BJ (cell line): Measurements from ENCODE around the gene CBFA2T2. TPM values are rescaled to one million over a fixed set of nuclear protein-coding genes. Genes with fewer than 3 reads are reported as not detected.
"Not testable (repeated sequence)": the region's sequence is repeated elsewhere in the genome, so short reads cannot be mapped to it uniquely, and the experiment has no call there.

Experiments used
- CTCF ChIA-PET: fragments of 350-600 bp; formaldehyde crosslinking; extraction: SDS; loops from one replicate; lab custom pipeline; 2021; ENCODE audit warnings: antibody characterized with exemption, inconsistent platforms; lab: Yijun Ruan, JAX
- POLR2A ChIA-PET: fragments of 300-600 bp; sonication (Branson Sonifier 250); formaldehyde crosslinking; extraction: SDS; loops from one replicate; lab custom pipeline; 2021; ENCODE audit warnings: antibody characterized with exemption; lab: Charles Lee
- DNase-seq: peaks from one replicate; pipeline ENCODE4 v3.0.0-alpha.2; 2011; ENCODE audit warnings: low read depth
- H3K27me3 ChIP-seq: 2 replicates; pipeline ENCODE4 v1.6.0; 2011; ENCODE audit warnings: low read length; ENCODE audit not compliant: control insufficient read depth, insufficient read depth
- H3K36me3 ChIP-seq: 2 replicates; pipeline ENCODE4 v1.5.1; 2011; ENCODE audit warnings: low read length; ENCODE audit not compliant: control insufficient read depth, insufficient read depth
- H3K4me3 ChIP-seq: 2 replicates; pipeline ENCODE4 v1.5.1; 2011; ENCODE audit warnings: low read depth, mild to moderate bottlenecking, control low read depth, low read length
- CTCF ChIP-seq: IDR thresholded peaks from 2 replicates; pipeline ENCODE4 v1.5.1; 2011; ENCODE audit warnings: low read depth, mild to moderate bottlenecking, control low read depth, inconsistent platforms, low read length, moderate library complexity; ENCODE audit not compliant: insufficient read depth
- polyA plus RNA-seq: library from polyadenylated mRNA; depleted of rRNA; stranded (reverse); fragments of >200 nt; gene quantifications from 2 replicates; pipeline ENCODE4 v1.2.3, GENCODE V29; 2011

Gene CBFA2T2
- polyA plus RNA-seq, 1 experiment: 7.6 TPM

GRCh38 chr20:33629533-33629932 is 139.6 kb downstream of the CBFA2T2 start:
- peaks cover 8% of the 10 kb centered on the region; the same call in 1 of the 2 replicates for H3K36me3 ChIP-seq
- ChIA-PET CTCF (no interaction called here), POLR2A (no interaction called here)
- no peak overlapping the region for H3K4me3 ChIP-seq
- H3K27me3 ChIP-seq: no peaks in the 10 kb centered on the region
- TF ChIP-seq CTCF: no peak
- DNase-seq: no peak

- H3K27me3 ChIP-seq: no peaks in the 10 kb centered on the region
- no peak for TF ChIP-seq CTCF
- ChIA-PET CTCF (no interaction called here), POLR2A (no interaction called here)
- DNase-seq: no peak
- peaks cover 8% of the 10 kb centered on the region; the same call in 1 of the 2 replicates for H3K36me3 ChIP-seq
- no peak overlapping the region for H3K4me3 ChIP-seq
Measured at GRCh38 chr20:33629979-33630378, 140.1 kb downstream of the CBFA2T2 start.

GRCh38 chr20:33630507-33630906 is 140.6 kb downstream of the CBFA2T2 start:
- no peak for TF ChIP-seq CTCF
- ChIA-PET CTCF (interaction anchor here (1.4 kb wide), 1 partner anchor 23 kb away, joined by 4 read pairs; no protein-coding TSS in a partner anchor), POLR2A (no interaction called here)
- H3K27me3 ChIP-seq: no peaks in the 10 kb centered on the region
- no peak overlapping the region for H3K4me3 ChIP-seq
- H3K36me3 ChIP-seq: peaks cover 8% of the 10 kb centered on the region; the same call in 1 of the 2 replicates
- DNase-seq: no peak

- H3K4me3 ChIP-seq, H3K27me3 ChIP-seq, H3K36me3 ChIP-seq, DNase-seq, POLR2A ChIA-PET: not testable (repeated sequence)
- CTCF ChIA-PET: interaction anchor here (0.6 to 0.9 kb wide), 2 partner anchors 16 to 27 kb away, joined by 3 read pairs; no protein-coding TSS in a partner anchor
Measured at GRCh38 chr20:33631910-33632309, 142.0 kb downstream of the CBFA2T2 start.

GRCh38 chr20:33635341-33635740 is 145.4 kb downstream of the CBFA2T2 start:
- POLR2A ChIA-PET: no interaction called here
- CTCF ChIA-PET: interaction anchor here (1.0 kb wide), 1 partner anchor 18 kb away, joined by 3 read pairs; no protein-coding TSS in a partner anchor
- DNase-seq: no peak
- Histone ChIP-seq H3K4me3 (no peak overlapping the region), H3K27me3 (no peaks in the 10 kb centered on the region), H3K36me3 (peaks cover 15% of the 10 kb centered on the region)
- no peak for TF ChIP-seq CTCF

- POLR2A ChIA-PET: no interaction called here
- CTCF ChIA-PET: interaction anchor here (0.7 to 2.2 kb wide), 2 partner anchors 17 to 258 kb away, joined by 3 to 7 read pairs; no protein-coding TSS in a partner anchor
- no peaks in the 10 kb centered on the region for H3K27me3 ChIP-seq
- no peak for TF ChIP-seq CTCF
- H3K36me3 ChIP-seq: peaks cover 14% of the 10 kb centered on the region
- no peak overlapping the region for H3K4me3 ChIP-seq
- no peak for DNase-seq
Measured at GRCh38 chr20:33636776-33637175, 146.9 kb downstream of the CBFA2T2 start.
